Fibroblast of pulmonary artery (primary cell): ENCODE data around the gene CTDP1.

Source experiments
- DNase-seq: peaks from one replicate; pipeline ENCODE4 v3.0.0-alpha.2; 2010; ENCODE audit warnings: low read depth
- H3K4me3 ChIP-seq: replicated peaks from 2 replicates; pipeline ENCODE4 v1.5.1; 2011; ENCODE audit warnings: low read depth, mild to moderate bottlenecking, control low read depth, low read length, moderate library complexity
- TF ChIP-seq, protein P1 (sequence below): IDR thresholded peaks from 2 replicates; pipeline ENCODE4 v1.5.1; 2011; ENCODE audit warnings: mild to moderate bottlenecking, control low read depth, low read length, inconsistent platforms; ENCODE audit errors: missing control alignments

Gene CTDP1

DNA sequence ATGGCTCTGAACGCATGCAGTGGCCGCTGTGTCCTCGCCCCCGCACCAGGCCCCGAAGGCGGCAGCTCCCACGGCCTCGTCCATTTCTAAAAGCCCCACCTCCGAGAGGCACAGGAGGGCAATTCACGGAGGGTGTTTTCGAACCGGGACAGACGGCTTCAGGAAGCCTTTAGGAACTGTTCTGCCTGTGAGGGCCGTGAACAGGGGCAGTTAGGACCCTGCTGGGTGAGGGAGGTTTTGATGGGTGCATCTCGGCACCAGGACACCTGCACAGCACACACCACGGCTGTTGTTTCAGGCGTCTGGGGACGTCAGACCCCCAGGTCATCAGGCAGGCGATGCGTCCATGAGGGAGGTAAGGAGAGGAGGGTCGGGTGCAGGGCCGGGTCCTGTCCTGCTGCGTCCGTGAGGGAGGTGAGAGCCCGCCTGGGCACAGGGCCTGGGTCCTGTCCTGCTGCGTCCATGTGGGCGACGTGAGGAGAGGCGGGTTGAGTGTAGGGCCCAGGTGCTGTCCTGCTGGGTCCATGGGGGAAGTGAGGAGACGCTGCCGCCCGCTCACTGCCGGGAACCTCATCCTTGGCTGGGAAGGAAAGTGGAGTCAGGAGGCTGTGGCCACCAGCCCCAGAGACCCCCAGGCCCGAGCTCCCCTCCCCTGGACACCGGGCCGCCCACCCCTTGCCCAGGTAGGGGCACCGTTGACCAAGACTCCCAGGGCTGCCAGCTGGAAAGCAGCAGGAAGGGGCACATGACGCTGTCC is 92.7 kb downstream of the CTDP1 start:
- no peak overlapping the region for H3K4me3 ChIP-seq
- TF ChIP-seq, protein P1, sequence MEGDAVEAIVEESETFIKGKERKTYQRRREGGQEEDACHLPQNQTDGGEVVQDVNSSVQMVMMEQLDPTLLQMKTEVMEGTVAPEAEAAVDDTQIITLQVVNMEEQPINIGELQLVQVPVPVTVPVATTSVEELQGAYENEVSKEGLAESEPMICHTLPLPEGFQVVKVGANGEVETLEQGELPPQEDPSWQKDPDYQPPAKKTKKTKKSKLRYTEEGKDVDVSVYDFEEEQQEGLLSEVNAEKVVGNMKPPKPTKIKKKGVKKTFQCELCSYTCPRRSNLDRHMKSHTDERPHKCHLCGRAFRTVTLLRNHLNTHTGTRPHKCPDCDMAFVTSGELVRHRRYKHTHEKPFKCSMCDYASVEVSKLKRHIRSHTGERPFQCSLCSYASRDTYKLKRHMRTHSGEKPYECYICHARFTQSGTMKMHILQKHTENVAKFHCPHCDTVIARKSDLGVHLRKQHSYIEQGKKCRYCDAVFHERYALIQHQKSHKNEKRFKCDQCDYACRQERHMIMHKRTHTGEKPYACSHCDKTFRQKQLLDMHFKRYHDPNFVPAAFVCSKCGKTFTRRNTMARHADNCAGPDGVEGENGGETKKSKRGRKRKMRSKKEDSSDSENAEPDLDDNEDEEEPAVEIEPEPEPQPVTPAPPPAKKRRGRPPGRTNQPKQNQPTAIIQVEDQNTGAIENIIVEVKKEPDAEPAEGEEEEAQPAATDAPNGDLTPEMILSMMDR, result no peak
- no peak for DNase-seq

DNA sequence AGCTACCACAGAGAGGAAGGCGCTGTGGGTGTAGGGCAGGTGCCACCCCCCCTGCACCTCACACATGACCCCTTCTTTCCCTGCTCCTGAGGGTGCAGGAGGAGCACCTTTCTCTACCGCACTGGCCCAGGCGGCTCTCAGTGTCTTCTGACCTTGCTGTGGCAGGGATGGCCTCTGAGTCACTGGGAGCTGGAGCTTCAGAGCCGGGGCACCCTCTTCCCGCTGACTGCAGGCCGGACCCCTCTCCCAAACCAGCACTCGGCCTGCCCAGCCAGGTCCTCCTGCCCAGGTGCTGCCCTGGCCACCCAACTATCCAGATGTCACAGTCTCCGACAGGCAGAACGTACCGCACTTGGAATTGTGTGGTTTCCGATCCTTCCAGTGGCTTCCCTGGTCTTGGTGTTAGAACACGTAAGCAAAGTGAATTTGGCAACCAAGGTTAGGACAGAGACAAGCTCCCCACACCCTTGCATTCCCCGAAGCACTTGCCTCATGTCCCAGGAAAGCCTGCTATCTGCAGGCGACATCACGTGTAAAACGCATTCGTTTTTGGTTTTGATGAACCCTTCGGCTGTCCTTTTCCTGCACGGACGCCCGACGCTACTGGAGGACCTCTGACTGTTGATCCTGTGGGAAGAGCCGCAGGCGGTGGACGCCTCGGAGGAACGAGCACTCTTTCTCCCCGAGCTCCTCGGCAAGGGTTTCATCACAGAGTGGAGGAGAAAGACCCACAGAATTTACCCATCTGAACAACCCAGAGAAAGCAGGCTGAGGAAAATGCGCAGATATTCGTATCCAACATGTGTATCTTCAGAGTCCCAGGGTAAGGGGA is 93.5 kb downstream of the CTDP1 start:
- no peak for DNase-seq

DNA sequence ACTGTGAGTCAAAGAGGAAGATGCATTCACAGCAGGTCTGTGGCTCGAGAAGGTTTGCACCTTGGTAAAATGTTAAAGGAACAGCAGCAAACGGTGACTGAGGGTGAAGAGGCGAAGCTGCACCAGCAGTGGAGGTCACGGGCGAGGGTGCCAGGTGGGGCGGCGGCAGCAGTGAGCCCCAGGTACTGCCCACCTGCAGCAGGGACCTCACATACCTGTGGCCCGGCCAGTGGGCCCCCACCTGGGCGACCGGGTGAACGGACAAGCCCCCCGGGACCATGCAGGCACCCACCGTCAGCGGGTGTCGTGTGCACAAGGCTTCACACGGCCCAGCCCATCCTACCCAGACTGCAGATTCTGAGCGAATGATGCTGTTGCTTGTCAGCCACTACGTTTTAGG is 94.5 kb downstream of the CTDP1 start:
- no peak for DNase-seq
- H3K4me3 ChIP-seq, result no peak overlapping the region
- TF ChIP-seq, protein P1, result no peak

More for the DNA sequence above, 93.5 kb downstream of the CTDP1 start:
- no peak overlapping the region for H3K4me3 ChIP-seq
- TF ChIP-seq, protein P1, result no peak

DNA sequence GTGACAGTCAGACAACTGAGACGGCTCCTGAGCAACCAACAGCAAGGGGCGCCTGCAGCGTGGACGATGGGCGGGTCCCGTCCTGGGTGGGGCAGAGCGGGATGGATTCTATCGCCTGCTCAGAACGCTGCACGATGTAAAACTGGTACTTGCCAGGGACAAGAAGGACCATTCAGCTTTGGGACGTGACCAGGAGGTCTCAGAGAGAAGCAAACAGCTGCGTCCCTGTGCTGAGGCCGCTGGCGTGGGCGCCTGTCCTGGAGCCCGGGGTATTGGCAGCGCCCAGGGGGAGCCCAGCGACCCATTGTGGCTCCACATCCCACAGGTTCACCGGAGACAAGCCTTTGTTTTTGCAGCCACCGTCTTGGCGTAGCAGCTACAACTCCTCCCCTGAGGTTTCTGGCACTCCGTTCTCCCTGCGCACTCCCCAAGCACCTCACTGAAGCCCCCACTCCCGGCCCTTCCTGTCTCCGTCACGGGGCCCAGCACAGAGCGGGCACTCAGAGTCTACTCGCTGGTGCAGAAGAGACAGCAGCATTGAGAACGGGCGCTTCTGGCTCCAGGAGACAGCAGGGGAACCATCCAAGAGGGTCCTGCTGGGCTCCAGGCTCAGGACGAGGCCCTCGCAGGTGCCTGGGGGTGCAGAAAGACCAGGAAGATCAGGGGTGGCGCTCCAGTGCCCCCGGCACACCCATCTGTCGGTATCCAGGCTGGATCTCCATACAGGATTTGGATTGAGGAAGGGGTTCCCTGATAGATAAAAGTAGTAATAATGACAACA is 96.0 kb downstream of the CTDP1 start:
- no peak overlapping the region for H3K4me3 ChIP-seq
- no peak for DNase-seq
- TF ChIP-seq, protein P1, result no peak

DNA sequence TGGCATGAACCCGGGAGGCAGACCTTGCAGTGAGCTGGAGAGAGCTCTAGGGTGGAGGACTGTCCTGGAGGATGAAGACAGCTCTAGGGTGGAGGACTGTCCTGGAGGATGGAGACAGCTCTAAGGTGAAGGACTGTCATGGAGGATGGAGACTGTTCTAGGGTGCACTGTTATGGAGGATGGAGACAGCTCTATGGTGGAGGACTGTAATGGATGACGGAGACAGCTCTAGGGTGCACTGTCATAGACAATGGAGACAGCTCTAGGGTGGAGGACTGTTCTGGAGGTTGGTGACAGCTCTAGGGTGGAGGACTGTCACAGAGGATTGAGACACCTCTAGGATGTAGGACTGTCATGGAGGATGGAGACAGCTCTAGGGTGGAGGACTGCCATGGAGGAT is 97.1 kb downstream of the CTDP1 start:
- TF ChIP-seq, protein P1, result no peak
- H3K4me3 ChIP-seq, result no peak overlapping the region
- DNase-seq, result no peak

DNA sequence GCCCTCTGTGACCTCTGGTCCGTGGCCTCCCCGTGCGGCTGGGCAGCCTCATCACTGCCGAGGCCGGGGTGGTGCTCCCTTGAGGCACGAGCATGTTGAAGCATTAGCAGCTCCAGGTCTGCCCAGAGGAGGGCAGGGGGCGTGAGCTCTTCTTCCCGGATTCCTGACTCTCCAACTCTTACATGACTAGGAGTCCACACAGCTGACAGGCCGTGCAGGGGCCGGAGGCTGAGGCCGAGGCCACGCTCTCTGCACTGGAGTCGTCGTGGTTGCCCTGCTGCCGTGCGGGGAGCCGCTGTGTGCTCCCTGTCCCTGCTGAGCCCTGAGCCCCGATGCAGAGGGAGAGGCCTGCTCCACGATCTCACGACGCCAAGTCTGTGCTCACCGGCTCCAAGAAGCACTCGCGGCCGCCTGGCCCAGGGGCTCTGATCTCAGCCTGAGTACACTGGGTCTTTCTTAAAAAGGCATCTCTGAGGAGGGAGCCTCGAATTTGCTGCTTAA is 98.7 kb downstream of the CTDP1 start:
- DNase-seq, result no peak
- TF ChIP-seq, protein P1, result no peak
- no peak overlapping the region for H3K4me3 ChIP-seq
